ENCODE results near the gene PPM1D.

The PPM1D gene

DNA sequence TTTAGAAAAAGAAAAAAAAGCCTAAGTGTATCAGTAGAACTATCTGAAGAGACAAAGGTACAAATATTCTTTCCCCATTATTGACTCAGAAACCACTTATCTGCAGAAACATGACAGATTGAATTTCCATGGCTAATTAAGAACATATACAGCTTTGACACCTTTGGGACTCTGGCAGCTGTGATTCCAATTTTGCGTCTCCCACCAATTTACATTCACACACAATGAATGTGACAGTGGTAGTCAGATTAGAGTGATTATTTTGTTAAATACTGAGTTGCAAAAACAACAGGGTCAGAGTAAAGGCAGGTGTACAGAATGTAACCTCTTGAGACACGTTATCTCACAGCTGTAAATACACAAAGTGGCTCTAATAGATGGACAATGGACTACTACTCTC is 5.3 kb upstream of the PPM1D start:
- H3K4me3 ChIP-seq (ENCODE audit: low read depth, low read length), result no peak overlapping the region
- TF ChIP-seq, protein P1, sequence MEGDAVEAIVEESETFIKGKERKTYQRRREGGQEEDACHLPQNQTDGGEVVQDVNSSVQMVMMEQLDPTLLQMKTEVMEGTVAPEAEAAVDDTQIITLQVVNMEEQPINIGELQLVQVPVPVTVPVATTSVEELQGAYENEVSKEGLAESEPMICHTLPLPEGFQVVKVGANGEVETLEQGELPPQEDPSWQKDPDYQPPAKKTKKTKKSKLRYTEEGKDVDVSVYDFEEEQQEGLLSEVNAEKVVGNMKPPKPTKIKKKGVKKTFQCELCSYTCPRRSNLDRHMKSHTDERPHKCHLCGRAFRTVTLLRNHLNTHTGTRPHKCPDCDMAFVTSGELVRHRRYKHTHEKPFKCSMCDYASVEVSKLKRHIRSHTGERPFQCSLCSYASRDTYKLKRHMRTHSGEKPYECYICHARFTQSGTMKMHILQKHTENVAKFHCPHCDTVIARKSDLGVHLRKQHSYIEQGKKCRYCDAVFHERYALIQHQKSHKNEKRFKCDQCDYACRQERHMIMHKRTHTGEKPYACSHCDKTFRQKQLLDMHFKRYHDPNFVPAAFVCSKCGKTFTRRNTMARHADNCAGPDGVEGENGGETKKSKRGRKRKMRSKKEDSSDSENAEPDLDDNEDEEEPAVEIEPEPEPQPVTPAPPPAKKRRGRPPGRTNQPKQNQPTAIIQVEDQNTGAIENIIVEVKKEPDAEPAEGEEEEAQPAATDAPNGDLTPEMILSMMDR (IDR thresholded peaks at IDR 0.05; ENCODE audit: low read depth, low read length), result no peak

DNA sequence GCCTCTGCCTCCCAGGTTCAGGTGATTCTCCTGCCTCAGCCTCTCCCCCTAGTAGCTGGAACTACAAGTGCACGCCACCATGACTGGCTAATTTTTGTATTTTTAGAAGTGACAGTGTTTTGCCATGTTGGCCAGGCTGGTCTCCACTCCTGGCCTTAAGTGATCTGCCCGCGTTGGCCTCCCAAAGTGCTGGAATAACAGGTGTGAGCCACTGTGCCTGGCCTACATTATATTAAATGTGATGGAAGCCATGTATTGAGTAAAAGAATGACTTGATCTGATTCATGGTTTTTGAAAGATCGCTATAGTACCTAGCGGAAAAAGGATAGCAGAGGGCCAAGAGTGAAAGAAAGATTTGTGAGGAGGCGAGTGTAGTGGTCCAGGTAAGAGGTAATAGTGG is 2.7 kb upstream of the PPM1D start:
- no peak overlapping the region for H3K4me3 ChIP-seq (ENCODE audit: low read depth, low read length)
- TF ChIP-seq, protein P1 (IDR thresholded peaks at IDR 0.05; ENCODE audit: low read depth, low read length), result no peak

DNA sequence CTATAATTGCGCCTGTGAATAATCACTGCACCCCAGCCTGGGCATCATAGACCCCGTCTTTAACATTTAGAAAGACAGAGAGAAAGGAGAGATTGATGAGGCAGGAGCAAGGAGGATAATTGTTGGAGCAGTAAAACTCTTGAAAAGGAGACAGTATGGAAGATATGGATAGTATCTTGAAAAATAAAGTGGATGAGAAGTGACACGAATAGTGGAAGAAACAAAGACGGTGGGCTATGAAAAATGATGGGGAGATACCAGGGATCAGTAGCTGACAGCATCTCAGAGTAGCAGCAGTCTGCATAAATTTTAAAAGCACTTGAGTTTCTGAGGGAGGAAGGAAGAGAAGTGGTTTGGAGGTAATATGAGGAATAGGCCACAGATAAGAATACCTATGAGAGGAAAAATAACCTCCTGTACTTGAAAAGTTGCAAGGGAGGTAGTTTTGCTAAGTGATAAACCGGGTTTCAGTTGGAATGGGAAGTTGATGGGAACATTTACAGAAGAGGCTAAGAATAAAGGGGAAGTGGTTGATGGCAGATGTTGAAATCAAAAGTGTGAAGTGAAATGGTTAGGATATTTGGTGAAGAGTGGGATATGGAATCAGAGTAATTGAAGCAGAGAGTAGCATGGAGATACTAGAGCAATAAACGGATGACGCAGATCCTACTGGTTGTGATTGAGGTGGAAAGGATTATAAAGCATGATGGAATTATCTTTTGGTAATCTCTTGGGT is 1.8 kb upstream of the PPM1D start:
- no peak overlapping the region for H3K4me3 ChIP-seq (ENCODE audit: low read depth, low read length)
- TF ChIP-seq, protein P1 (IDR thresholded peaks at IDR 0.05; ENCODE audit: low read depth, low read length), result no peak

DNA sequence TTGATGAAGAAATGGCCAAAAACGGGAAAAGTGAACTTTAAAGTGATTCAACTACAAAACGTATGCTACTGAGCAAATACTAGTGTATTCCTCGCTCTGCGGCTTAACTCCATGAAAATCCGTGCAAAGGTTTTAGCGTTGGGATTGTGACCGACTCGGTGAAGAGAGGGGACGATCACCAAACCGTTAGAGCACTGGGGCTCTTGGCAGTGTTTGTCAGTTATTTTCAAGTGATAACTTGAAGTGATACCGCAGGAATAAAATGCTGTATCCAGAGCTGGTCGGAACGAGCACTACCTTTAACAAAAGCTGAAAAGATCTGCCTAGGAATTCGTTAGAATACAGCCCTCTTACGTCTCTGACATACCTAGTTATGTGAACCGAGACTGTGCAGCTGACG is 773 bp upstream of the PPM1D start:
- H3K4me3 ChIP-seq (ENCODE audit: low read depth, low read length), result peak overlapping the region; percentile 95
- TF ChIP-seq, protein P1 (IDR thresholded peaks at IDR 0.05; ENCODE audit: low read depth, low read length), result no peak

DNA sequence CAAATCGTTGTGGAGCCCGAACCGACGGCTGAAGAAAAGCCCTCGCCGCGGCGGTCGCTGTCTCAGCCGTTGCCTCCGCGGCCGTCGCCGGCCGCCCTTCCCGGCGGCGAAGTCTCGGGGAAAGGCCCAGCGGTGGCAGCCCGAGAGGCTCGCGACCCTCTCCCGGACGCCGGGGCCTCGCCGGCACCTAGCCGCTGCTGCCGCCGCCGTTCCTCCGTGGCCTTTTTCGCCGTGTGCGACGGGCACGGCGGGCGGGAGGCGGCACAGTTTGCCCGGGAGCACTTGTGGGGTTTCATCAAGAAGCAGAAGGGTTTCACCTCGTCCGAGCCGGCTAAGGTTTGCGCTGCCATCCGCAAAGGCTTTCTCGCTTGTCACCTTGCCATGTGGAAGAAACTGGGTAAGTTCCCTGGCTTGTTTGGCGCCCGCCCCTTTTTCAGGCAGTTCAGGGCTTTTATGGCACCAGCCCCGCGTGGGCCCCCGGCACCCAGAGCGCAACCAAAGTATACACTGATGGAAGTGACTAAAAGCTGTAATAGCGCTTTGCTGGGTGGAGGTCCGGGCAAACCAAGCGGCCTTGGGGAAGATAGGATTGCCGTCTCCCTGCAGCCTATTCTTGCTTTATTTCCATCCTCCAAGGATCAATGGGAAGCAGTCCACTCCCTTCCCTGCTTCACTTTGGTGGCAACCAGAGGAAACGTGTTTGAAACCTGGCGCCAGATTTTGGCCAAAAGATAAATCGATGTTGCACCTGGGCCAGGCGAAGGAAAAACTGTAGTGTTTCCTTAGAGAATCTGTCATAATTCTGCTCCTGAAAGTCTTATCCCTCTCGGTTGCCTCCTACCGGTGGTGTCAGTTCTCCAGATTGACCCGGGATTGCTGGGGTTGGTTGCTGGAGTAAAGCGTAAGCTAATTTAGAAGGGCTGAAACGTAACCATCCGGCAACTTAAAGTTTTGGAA is 775 bp downstream of the PPM1D start:
- TF ChIP-seq, protein P1 (IDR thresholded peaks at IDR 0.05; ENCODE audit: low read depth, low read length), result peak; percentile 84
- H3K4me3 ChIP-seq (ENCODE audit: low read depth, low read length), result peak overlapping the region; percentile 95

DNA sequence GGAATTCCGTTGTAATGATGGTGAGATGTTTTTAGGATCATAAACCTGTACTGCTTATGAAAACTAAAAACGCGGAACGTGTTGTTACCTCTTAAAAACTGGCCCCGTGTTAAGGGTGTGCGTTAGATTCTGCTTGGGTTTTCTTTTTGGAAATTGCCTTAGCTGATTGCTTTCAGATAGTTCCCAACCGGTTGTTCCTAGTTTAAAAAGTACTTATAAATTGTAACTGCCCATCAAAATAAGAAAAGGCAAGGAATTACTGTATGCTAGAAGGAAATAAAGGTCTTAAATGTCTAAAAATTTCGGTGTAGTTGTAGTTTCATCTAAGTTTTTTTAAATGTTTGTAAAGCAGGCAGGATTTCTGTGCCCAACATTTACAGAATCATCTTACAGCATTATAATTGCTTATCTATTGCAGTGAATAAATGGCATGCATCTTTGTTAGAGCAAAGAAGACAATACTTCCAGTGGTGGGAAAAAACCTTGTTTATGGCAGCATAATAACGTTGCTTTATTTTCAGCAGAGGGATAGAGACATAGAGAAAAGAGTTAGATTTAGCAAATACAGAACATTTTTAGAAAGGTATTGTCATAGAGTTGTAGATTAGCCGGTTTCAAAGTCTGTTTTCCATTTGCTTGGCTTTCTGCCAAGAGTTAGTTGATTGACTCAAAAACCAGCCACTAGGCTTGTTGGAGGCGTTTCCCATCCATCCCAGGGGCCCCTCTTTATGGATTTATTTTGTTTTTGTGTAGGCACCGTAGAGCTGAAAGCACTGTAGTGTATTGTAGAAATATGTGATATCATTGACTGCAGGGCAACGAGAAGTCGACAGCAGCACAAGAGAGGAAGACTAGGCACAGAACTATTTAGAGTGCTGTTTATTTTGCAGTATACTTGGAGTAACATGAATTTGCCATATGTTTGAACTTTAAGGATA is 1.7 kb downstream of the PPM1D start:
- peak overlapping the region; percentile 95 for H3K4me3 ChIP-seq (ENCODE audit: low read depth, low read length)
- TF ChIP-seq, protein P1 (IDR thresholded peaks at IDR 0.05; ENCODE audit: low read depth, low read length), result no peak

All from WI38 (cell line).